NCI-H2171 (cell line): ENCODE measurements around the gene TMPRSS11E.
"Not testable (repeated sequence)": the region's sequence is repeated elsewhere in the genome, so short reads cannot be mapped to it uniquely, and the experiment has no call there.

ENCODE experiments used
- DNase-seq: peaks from one replicate; lab custom pipeline; 2025; lab: John Stamatoyannopoulos, UW

TMPRSS11E gene, protein sequence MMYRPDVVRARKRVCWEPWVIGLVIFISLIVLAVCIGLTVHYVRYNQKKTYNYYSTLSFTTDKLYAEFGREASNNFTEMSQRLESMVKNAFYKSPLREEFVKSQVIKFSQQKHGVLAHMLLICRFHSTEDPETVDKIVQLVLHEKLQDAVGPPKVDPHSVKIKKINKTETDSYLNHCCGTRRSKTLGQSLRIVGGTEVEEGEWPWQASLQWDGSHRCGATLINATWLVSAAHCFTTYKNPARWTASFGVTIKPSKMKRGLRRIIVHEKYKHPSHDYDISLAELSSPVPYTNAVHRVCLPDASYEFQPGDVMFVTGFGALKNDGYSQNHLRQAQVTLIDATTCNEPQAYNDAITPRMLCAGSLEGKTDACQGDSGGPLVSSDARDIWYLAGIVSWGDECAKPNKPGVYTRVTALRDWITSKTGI

DNA sequence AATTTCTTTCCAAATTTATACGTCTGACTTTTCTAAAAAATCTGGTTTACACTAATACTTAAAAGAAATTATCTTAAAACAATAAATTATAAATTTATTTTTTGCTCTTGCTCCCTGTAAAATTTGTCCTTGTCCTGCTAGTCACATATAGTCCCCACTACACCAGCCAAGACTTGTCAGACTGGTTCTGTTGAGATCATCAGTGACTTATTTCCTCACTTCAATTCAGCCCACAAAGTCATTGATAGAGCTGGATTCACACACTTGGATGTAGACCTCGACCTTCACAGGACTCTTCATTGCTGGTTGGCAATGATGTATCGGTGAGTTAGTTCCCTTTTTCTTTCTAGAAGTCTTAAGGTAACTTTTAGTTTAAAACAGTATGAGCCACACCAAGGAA, at the start of gene TMPRSS11E:
Gene TMPRSS11E (plus strand): TSS at position 263 of the 400 bp plus-strand sequence. CDS start 50 bp downstream, at position 313.
- DNase-seq: no peak

DNA sequence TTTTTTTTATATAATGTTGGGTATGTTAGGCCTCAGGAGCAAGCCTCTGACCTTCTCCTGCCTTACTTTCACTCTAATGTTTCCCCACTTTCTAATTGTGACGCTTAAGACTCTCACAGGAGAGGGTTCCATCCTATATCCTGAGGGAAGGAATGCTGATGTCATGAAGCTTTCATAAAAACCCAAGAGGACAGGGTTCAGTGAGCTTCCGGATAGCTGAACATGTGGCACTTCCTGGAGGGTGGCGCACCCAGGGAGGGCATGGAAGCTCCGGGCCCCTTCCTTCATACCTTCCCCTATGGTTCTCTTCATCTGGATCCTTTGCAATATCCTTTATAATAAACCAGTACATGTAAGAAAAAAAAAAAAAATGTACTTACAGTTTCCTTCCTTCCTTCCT, 48.0 kb upstream of the TMPRSS11E start:
- no peak for DNase-seq

DNA sequence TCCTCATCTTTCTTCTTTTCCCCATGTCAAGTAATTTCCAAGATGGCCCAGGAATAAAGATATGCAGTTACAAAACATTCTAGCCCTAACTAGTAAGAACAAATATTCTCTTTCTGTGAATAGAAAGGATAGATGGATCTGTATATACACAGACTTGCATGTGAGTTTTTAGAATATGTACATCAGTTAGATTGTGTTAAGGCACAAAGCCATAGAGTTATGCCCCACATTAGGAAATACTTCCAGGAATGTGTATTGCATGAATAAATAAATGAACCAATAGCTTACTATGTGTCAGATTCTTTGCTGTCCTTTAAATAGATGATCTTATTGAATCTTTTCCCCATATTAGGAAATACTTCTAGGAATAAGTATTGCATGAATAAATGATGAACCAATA, 46.0 kb upstream of the TMPRSS11E start:
- no peak for DNase-seq

DNA sequence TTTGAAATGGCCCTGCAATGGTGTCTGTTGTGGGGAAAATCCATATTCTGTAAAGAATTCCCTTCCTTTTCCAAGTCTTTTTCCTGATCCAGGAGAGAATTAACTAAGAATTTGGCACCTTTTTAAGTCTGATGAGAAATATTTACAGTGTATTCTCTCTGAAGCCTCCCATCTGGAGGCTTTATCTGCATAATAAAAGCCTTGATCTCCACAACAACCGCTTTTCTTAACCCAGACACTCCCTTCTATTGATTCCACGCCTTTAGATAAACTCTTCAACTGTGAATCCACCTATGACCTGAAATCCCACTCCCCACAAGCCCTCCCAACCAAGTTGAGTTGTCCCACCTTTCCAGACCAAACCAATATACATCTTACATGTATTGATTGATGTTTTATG, 43.1 kb upstream of the TMPRSS11E start:
- no peak for DNase-seq

DNA sequence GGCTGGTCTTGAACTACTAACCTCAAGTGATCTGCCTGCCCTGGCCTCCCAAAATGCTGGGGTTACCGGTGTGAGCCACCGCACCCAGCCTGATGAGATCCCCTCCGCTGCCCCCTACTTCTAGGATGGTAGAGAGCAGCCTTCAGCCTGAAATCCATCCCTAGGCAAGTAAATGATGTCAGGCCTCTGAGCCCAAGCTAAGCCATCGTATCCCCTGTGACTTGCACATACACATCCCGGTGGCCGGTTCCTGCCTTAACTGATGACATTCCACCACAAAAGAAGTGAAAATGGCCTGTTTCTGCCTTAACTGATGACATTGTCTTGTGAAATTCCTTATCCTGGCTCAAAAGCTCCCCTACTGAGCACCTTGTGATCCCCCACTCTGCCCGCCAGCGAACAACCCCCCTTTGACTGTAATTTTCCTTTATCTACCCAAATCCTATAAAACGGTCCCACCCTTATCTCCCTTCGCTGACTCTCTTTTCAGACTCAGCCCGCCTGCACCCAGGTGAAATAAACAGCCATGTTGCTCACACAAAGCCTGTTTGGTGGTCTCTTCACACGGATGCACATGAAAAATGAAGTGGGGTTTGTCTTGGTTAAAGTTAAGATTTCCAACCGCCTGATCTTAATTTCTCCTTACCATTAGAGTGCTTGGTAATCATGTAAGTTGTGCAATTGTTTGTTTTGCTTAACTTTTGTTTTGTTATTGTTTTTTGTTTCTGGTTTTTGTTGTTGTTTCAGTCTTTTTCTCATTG, 41.4 kb upstream of the TMPRSS11E start:
- DNase-seq: not testable (repeated sequence)

DNA sequence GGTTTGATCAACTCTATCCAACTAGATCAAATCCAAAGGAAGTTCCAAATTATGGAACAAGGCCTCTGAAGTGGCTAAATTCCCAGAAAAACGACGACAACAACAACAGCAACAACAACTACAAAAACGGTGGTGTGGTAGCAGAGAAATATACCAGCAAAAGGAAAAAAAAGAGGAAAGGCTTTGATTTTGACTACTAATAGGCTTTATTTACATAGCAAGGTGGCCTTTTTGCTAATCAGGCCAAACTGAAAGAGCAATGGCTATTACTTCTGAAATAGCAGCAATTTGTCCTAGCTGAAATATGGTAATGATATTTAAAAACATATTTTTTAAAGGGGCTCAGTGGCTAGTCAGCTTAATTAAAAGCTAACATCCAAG, 40.8 kb upstream of the TMPRSS11E start:
- DNase-seq: no peak

DNA sequence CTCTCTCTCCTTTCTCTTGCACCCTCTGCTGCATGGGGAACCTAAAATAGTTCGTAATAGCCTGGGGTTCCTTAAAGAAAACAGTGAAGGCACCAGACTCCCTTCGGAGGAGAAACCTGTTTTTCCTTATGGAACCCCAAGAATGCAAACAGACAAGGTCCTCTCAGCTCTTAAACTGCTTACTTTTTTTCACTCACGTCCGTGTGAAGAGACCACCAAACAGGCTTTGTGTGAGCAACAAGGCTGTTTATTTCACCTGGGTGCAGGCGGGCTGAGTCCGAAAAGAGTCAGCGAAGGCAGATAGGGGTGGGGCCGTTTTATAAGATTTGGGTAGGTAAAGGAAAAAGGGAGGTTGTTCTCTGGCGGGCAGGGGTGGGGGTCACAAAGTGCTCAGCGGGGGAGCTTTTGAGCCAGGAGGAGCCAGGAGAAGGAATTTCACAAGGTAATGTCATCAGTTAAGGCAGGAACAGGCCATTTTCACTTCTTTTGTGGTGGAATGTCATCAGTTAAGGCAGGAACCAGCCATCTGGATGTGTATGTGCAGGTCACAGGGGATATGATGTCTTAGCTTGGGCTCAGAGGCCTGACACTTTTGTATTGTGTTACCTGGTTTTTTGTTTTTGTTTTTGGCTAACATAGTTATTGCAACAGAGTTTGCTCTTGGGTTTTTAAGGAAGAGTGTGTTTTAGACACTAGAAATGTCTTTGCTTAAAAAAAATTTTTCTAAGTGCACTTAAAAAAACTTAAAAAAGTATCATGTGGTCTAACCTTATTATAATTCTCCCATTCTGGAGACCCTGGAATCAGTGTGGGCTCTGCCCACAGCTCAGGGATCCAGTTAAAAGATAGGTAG, 40.0 kb upstream of the TMPRSS11E start:
- not testable (repeated sequence) for DNase-seq

DNA sequence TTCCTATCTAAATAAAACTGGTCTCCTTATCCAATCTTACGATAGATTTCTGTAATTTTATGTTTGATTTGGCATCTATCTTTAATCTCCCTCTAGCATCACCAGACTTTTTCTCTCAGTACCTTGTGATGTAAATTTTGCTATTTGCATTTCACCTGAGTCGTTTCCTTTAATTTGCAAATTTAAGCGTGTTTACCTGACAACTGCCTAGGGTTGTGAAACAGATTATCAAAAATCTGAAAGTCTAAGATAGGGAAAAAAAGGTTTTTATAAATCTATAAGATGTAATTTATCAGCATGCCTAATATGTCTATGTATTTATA, 39.4 kb upstream of the TMPRSS11E start:
- DNase-seq: no peak

DNA sequence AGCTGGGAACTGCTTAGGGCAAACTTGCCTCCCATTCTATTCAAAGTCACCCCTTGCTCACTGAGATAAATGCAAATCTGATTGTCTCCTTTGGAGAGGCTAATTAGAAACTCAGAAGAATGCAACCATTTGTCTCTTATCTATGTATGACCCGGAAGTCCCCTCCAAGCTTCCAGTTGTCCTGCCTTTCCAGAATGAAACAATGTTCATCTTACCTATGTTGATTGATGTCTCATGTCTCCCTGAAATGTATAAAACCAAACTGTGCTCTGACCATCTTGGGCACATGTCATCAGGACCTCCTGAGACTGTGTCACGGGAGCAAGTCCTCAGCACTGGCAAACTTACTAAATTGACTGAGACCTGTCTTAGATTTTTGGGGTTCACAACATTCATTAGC, 37.1 kb upstream of the TMPRSS11E start:
- no peak for DNase-seq

DNA sequence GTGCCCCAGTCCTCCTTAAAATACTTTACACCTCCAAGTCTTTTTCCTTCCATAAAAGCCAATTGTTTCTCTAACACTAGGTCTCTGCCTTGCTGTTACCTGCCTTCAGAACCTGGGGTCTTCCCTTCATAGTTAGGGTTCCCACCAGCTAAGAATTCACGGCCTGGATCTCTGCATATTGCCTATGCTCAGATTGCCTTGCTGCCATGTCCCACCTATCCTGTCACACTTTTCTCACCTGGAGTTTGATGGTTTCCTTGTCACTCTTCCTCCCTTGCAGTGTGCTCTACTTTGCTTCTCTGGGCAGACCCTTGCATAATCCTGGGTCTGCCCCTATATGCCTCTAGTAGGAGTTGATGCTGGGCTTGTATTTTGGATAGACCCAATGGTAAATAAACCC, 36.6 kb upstream of the TMPRSS11E start:
- no peak for DNase-seq

DNA sequence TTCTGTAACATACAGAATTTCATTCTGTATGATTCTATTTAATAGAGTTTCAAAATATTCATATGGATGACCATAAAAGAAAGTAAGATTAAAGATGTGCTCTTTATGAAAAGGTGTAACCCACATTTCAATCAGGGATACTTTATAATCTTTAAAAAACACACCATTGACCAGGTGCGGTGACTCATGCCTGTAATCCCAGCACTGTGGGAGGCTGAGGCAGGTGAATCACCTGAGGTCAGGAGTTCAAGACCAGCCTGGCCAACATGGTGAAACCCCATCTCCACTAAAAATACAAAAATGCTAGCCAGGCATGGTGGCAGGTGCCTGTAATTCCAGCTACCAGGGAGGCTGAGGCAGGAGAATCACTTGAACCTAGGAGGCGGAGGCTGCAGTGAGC, 35.2 kb upstream of the TMPRSS11E start:
- DNase-seq: not testable (repeated sequence)

DNA sequence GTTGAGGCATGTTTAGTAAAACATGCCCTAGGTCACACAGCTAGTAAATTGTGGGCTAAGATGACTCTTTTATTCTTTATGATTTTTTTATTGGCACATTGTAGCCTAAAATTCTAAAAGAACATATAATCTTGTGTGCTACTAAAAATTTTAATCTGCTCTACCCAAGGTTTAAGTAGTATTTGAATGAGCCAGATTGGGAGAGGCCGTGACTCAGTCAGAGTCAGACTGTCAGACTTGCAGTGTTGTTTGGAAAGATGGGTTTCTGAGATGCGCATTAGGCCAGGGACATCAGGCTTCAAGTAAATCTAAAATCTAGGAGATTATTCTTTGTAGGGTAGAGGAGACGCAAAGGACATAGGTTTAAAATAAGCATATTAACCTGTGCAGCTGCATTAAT, 30.7 kb upstream of the TMPRSS11E start:
- DNase-seq: no peak

DNA sequence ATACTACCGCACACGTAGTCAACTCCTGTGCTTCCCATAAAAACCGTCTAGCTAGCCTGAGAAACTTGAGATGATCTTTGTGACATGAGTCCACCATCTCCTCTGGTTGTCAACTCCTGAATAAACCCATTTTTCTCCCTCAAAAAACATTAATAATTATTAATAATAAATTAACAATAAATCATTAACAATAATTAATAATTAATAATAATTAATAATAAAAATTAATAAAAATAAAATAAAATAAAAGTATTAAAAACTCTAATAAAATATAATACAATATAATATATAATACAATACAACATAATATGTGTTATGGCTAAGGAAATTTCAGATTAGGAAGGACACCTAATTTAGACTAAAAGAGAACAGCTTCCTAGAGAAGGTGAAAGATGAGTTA, 20.7 kb upstream of the TMPRSS11E start:
- DNase-seq: no peak

DNA sequence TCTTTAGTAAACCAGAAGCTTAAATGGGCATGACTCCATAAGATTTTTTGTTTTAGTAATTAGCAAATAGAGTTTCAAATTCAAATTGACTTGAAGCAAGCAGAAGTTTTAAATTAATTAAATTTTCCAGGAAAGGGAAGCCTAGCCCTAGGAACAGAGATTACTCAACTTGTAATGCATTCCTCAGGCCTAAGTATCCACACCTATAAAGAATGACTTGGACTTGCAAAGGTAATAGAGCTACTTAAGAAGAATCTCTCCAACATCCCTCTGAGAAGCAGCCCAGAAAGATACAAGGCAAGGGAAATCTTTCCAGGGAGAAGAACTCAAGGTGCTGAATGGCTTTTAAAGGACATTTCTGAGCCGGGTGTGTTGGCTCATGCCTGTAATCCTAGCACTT, 16.9 kb upstream of the TMPRSS11E start:
- no peak for DNase-seq

DNA sequence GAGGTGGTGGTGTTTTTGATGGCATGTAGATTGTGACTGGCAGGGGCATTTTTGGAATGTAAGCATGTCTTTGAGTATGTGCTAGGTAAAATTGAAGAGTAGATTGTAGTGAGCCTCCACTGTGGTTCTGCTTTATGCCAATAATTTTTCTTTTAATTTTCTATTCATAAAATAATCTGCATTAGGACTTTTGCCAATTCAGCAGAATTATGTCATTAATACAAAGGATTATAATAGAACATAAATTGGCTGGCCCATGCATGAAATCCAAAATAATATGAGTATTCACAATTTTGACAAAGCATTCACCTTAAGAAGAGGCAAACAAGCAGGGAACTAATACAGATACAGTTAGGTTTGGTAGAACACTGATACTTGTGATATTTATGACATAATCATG, 14.9 kb upstream of the TMPRSS11E start:
- no peak for DNase-seq

DNA sequence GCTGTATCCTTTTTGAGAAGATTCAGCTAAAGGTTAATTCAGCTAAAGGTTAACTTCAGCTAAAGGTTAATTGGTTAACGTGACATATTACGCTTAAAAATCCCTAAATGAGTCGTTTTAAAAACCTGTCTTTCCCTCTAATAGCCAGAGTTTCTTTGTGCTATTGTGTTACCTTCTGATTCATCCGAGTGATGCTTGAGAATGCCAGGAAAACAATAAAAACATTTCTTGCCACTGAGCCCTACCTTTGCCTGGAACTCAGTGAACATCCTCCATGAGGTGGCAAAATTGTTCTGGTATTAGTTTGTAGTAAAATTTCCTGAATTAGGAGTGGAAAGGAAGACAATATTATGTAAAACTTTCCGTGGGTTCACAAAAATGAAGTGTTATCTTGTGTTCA, 13.7 kb upstream of the TMPRSS11E start:
- DNase-seq: no peak

DNA sequence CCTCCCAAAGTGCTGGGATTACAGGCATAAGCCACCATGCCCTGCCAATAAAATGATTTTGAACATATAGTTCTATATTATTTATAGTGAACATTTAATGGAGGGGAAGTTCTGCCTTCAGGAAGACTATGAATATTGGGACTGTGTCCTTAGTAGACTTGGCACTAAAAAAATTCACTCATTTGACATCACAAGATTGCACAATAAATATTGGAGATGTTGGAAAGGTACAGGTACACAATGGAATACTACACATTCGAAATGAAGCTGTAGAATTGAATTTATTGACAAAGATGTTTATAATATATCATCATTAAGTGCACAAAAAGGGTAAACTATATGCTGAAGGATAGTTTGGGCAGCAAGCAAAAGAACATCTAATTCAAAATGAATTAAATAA, 13.0 kb upstream of the TMPRSS11E start:
- no peak for DNase-seq

DNA sequence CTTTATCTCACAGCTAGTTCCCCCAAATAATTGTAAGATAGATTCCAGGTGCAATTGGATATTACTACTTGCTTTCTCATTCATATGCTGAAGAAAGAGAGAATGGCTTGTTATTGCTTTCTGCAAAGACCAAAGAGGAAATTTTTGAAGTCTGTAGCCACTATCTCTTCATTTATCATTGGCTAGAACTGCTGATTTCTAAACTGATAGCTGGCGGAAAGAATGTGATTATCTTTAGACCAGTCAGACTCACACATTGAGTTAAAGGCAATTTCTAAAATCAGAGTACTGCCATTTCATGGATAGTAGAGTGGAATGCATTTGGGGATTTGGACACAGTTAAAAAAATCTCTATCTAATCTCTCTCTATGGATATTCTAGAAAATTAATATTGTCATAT, 12.4 kb upstream of the TMPRSS11E start:
- DNase-seq: no peak

DNA sequence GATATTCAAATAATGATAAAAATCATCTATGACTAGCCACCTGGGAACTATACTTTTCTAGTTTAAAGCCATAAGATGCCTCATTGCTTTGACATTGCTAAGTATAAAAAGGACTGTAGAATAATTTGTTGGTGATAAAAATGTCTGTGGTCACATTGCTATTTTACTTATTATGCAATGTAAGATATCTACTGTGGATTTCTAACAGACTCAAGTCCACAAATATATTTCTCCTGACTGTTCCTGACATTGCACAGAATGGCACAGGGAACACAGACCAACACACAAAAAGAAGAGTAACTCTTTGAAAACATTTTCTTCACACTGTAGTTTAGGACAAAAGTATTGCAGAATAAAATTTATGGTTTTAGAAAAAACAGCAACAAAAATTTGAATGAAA, 2.2 kb upstream of the TMPRSS11E start:
- DNase-seq: no peak

DNA sequence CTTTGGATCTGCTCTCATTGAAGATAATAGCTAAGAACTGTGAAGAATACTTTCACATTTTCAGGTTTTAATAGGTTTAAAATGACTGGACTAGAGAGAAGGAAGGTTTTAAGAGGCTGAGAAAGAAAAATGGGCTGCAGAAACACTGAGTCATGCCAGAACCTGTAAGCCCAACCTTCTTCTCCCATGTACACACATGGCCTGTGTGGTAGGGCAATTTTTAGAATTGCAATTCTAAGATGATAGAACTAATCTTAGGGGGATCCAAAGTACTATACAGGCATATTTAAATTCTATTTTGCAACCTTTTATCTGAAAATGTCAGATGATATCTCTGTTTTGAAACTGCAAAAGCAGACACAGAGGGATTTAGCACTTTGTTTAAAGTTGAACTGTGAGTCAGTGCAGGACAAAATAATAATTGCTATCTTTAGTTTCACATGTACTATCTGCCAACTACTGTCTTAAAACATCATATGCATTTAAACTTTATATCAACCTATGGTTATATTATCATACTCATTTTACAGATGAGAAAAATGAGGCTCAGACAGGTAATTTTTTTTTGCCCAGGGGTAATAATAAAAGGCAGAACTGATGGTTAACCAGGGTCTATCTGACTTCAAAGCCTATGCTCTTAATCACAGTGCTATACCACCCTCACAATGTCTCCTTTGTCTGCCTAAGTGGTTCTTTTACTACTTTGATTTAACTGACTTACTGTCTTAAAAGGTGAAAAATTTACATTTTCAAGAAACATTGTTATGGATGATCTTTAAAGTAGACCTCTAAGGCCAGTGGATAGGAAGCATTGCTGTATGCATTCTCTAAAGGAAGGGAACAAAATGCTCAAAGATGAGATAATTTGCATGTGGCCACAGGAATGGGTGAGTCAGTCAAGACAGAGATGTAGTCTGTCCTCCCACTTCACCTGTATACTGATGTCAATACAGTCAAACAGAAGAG, 4.3 kb downstream of the TMPRSS11E start:
- DNase-seq: no peak

DNA sequence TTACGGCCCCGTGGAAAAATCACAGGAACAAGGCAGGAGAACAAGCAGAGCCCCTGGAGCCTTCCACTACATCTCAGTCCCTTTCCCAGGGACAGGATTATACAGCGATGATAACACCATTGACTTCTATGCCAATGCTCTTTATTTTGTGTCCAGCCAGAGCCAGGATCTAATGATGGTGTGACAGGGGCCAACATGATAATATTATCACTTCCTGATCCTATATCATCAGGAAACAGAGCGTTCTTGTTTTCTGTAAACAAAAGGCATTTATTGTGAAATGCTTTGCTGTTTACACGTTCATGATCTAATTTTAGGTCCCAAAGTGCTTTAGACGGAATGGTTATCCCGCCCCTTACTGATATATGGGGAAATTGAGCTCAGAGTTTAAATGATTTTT, 12.8 kb downstream of the TMPRSS11E start:
- no peak for DNase-seq

DNA sequence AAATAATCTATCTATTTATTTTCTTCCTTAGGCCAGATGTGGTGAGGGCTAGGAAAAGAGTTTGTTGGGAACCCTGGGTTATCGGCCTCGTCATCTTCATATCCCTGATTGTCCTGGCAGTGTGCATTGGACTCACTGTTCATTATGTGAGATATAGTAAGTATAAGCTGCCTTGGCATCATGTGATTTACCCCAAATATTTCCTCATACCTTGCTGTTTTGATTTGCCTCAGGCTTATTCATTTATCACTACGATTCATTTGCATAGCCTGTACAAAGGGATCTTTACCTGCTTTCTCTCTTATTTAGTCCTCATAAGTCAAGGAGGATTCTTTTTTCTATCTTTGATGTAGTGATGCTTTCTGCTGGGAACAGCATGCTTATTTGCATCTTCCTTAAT, 14.5 kb downstream of the TMPRSS11E start:
- no peak for DNase-seq
